CD14-positive monocyte (primary cell): ENCODE data around the gene LIPK. TPM values are rescaled to one million over a fixed set of nuclear protein-coding genes. Genes with fewer than 3 reads are reported as not detected.

Experiments used
- DNase-seq, 3 donors: peaks; one replicate each; pipeline ENCODE4 v3.0.0-alpha.2; 2011 to 2022
- H2AFZ ChIP-seq: 2 replicates; pipeline ENCODE4 v1.6.0; 2012; ENCODE audit warnings: mild to moderate bottlenecking, low read depth, low read length, inconsistent platforms; ENCODE audit not compliant: insufficient read depth, poor library complexity, severe bottlenecking
- H3K27ac ChIP-seq, 2 donors: 1 replicate in 1 of 2; 2 replicates in 1 of 2; pipeline ENCODE4 v1.5.1; 2012 to 2013; ENCODE audit warnings: low read length in 2 of 2, control low read depth in 1 of 2, inconsistent platforms in 1 of 2, low read depth in 1 of 2, mild to moderate bottlenecking in 1 of 2
- H3K27me3 ChIP-seq, 2 donors: one replicate each; pipeline versions ENCODE4 v1.6.0 to v1.6.1; 2011 to 2013; ENCODE audit warnings: low read length in 2 of 2; ENCODE audit not compliant: control insufficient read depth in 2 of 2, insufficient read depth in 2 of 2
- H3K36me3 ChIP-seq, 2 donors: replicated peaks in 1 of 2; 1 replicate in 1 of 2; 2 replicates in 1 of 2; pipeline versions ENCODE4 v1.5.1 to v1.6.1; 2012 to 2013; ENCODE audit warnings: low read length in 2 of 2, control low read depth in 1 of 2, inconsistent platforms in 1 of 2, mild to moderate bottlenecking in 1 of 2; ENCODE audit not compliant: insufficient read depth in 2 of 2, control insufficient read depth in 1 of 2
- H3K4me1 ChIP-seq, 2 donors: 1 replicate in 1 of 2; 2 replicates in 1 of 2; pipeline versions ENCODE4 v1.5.1 to v1.6.1; 2012 to 2013; ENCODE audit warnings: low read length in 2 of 2, control low read depth in 1 of 2, inconsistent platforms in 1 of 2, mild to moderate bottlenecking in 1 of 2, moderate library complexity in 1 of 2; ENCODE audit not compliant: insufficient read depth in 2 of 2, control insufficient read depth in 1 of 2
- H3K4me2 ChIP-seq: replicated peaks from 2 replicates; pipeline ENCODE3; 2012; ENCODE audit warnings: low read length, moderate library complexity, mild to moderate bottlenecking; ENCODE audit not compliant: poor library complexity, severe bottlenecking; ENCODE audit errors: extremely low read depth
- H3K4me3 ChIP-seq, 3 experiments: fragments of 200-600 bp in 1 of 3; sonication (generic) in 1 of 3; replicated peaks in 1 of 3; 1 replicate in 2 of 3; 2 replicates in 1 of 3; pipeline ENCODE4 v1.5.1; 2011 to 2013; ENCODE audit warnings: low read length in 3 of 3, mild to moderate bottlenecking in 3 of 3, control low read depth in 2 of 3, low read depth in 2 of 3, inconsistent platforms in 1 of 3, moderate library complexity in 1 of 3
- H3K79me2 ChIP-seq: 2 replicates; pipeline ENCODE4 v1.6.0; 2012; ENCODE audit warnings: mild to moderate bottlenecking, control low read depth, inconsistent platforms, low read length, moderate library complexity; ENCODE audit not compliant: insufficient read depth
- H3K9ac ChIP-seq: 2 replicates; pipeline ENCODE4 v1.6.0; 2017; ENCODE audit warnings: low read length, mild to moderate bottlenecking; ENCODE audit not compliant: insufficient read depth, poor library complexity, severe bottlenecking
- H3K9me3 ChIP-seq, 2 donors: replicated peaks in 1 of 2; 1 replicate in 1 of 2; 2 replicates in 1 of 2; pipeline versions ENCODE4 v1.5.1 to v1.6.1; 2012 to 2013; ENCODE audit warnings: low read length in 2 of 2, control low read depth in 1 of 2; ENCODE audit not compliant: control insufficient read depth in 1 of 2, insufficient read depth in 1 of 2
- H4K20me1 ChIP-seq: 2 replicates; pipeline ENCODE4 v1.6.0; 2012; ENCODE audit warnings: mild to moderate bottlenecking, low read length, control low read depth, moderate library complexity; ENCODE audit not compliant: insufficient read depth
- H3K27ac Mint-ChIP-seq, 7 donors: one replicate each; pipeline ENCODE4 v1.8.0; 2020; ENCODE audit warnings: mild to moderate bottlenecking in 7 of 7, mixed read lengths in 7 of 7, moderate library complexity in 6 of 7, inconsistent platforms in 2 of 7
- H3K27me3 Mint-ChIP-seq, 3 donors: one replicate each; pipeline ENCODE4 v1.8.0; 2021 to 2022; ENCODE audit warnings: low read depth in 3 of 3, mild to moderate bottlenecking in 3 of 3, mixed read lengths in 3 of 3, moderate library complexity in 3 of 3, inconsistent platforms in 1 of 3
- H3K36me3 Mint-ChIP-seq, 2 donors: one replicate each; pipeline ENCODE4 v1.8.0; 2020; ENCODE audit warnings: mixed read lengths in 2 of 2, inconsistent platforms in 1 of 2, mild to moderate bottlenecking in 1 of 2
- H3K4me1 Mint-ChIP-seq: one replicate; pipeline ENCODE4 v1.8.0; 2020; ENCODE audit warnings: mild to moderate bottlenecking, mixed read lengths
- H3K4me3 Mint-ChIP-seq, 2 donors: one replicate each; pipeline ENCODE4 v1.8.0; 2020; ENCODE audit warnings: mild to moderate bottlenecking in 2 of 2, mixed read lengths in 2 of 2, moderate library complexity in 1 of 2
- H3K9me3 Mint-ChIP-seq, 7 donors: one replicate each; pipeline ENCODE4 v1.8.0; 2020 to 2022; ENCODE audit warnings: mixed read lengths in 7 of 7, mild to moderate bottlenecking in 6 of 7, moderate library complexity in 6 of 7, inconsistent platforms in 2 of 7
- CTCF ChIP-seq: fragments of 200-600 bp; IDR thresholded peaks from one replicate; pipeline ENCODE4 v1.8.0; 2022; ENCODE audit warnings: antibody characterized with exemption, mild to moderate bottlenecking
- WGBS: methylation state at CpG from one replicate; pipeline ENCODE4 v1.1.5; 2013; ENCODE audit warnings: missing lambda C conversion rate; ENCODE audit not compliant: insufficient coverage; 5-methylcytosine and 5-hydroxymethylcytosine counted together
- intact Hi-C, 2 donors: fragments of 100-400 bp; cut with micrococcal nuclease; formaldehyde crosslinking; loops; one replicate each; pipeline versions ENCODE4 v1.15.0 to v1.15.1; 2023
- polyA plus RNA-seq, 3 donors: library from polyadenylated mRNA; depleted of rRNA in 1 of 3; unstranded in 2 of 3; stranded (reverse) in 1 of 3; fragments of 300-500 nt in 2 of 3; fragments of >200 nt in 1 of 3; fragmentation: Illumina TruSeq in 2 of 3; gene quantifications; 1 replicate in 2 of 3; 2 replicates in 1 of 3; pipeline ENCODE4 v1.2.3, GENCODE V29; 2012 to 2021

The LIPK gene
- polyA plus RNA-seq, 3 donors, result not detected

- 90% methylated on average over 4 of the region's 6 CpGs for WGBS
Measured at GRCh38 chr10:88689366-88689765, 16.7 kb upstream of the LIPK start.

DNA sequence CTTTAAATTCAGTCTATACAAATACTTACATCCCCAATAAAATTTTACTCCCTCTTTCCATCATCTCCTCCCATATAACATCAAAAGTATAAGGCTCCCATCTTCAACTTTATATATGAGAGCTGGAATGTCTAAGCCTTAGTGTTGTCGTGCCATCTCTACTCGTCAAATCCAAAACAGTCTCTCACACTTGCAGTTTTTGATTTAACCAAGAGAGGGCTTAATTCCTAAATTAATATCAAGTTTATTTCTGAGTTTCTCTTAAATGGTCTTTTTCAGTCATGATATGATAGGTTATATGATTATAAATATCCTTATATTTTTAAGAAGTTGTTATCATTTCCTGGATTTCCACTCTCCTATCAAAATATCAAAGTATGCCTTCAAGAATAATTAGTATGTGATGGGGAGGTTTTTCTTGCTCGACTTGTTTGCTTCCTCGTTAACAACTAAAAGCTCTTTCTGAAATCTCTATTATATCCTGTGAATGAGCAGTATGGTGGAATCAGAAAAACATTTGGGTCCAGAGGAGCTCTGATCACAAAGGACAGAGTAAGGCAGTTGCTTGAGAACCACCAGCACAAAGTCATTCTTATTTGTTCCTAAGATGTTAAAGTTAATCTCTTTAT, 12.5 kb upstream of the LIPK start:
- no CpG with 5 or more reads among the region's 4 CpGs for WGBS
- TF ChIP-seq CTCF, result peak; percentile 49
- intact Hi-C loops, result loop anchor here (10.0 kb wide), 2 partner anchors 101 to 121 kb away; no protein-coding TSS in a partner anchor

More at GRCh38 chr10:88689366-88689765, 16.7 kb upstream of the LIPK start:
- H3K9me3 ChIP-seq, result no peaks in the 10 kb centered on the region
- no peaks in the 10 kb centered on the region for H3K36me3 ChIP-seq
- peak overlapping the region in 2 of 7 donors; percentile 30 to 55 for H3K27ac Mint-ChIP-seq
- H3K9ac ChIP-seq, result no peak overlapping the region
- no peaks in the 10 kb centered on the region for H4K20me1 ChIP-seq
- no peak overlapping the region for H3K4me3 Mint-ChIP-seq
- H3K4me3 ChIP-seq, result no peak overlapping the region
- H3K4me1 Mint-ChIP-seq, result peaks cover 1% of the 10 kb centered on the region
- no peaks in the 10 kb centered on the region for H3K27me3 ChIP-seq
- H3K27ac ChIP-seq, result no peak overlapping the region
- TF ChIP-seq CTCF, result no peak
- H3K9me3 Mint-ChIP-seq, result no peaks in the 10 kb centered on the region
- no peak overlapping the region for H3K4me2 ChIP-seq
- H2AFZ ChIP-seq, result no peak overlapping the region
- peaks cover 2 to 9% (median 3%) of the 10 kb centered on the region in 3 donors for H3K27me3 Mint-ChIP-seq
- intact Hi-C loops, result no loop called here
- no peak for DNase-seq
- no peaks in the 10 kb centered on the region for H3K4me1 ChIP-seq
- no peaks in the 10 kb centered on the region for H3K79me2 ChIP-seq
- H3K36me3 Mint-ChIP-seq, result no peaks in the 10 kb centered on the region

More for the DNA sequence above, 12.5 kb upstream of the LIPK start:
- Mint-ChIP-seq H3K36me3 (no peaks in the 10 kb centered on the region), H3K27me3 (peaks cover 2 to 9% (median 4%) of the 10 kb centered on the region in 3 donors), H3K27ac (no peak overlapping the region), H3K4me3 (no peak overlapping the region), H3K9me3 (no peaks in the 10 kb centered on the region), H3K4me1 (peaks cover 1% of the 10 kb centered on the region)
- DNase-seq, result no peak
- Histone ChIP-seq H3K27ac (no peak overlapping the region), H3K4me1 (no peaks in the 10 kb centered on the region), H4K20me1 (no peaks in the 10 kb centered on the region), H2AFZ (no peak overlapping the region), H3K36me3 (no peaks in the 10 kb centered on the region), H3K9ac (no peak overlapping the region), H3K4me3 (no peak overlapping the region), H3K27me3 (no peaks in the 10 kb centered on the region), H3K4me2 (no peak overlapping the region), H3K9me3 (no peaks in the 10 kb centered on the region), H3K79me2 (no peaks in the 10 kb centered on the region)
